Islet precursor cell (in vitro differentiated cells): ENCODE measurements around the gene KRTAP10-12.
"Not testable (repeated sequence)": the region's sequence is repeated elsewhere in the genome, so short reads cannot be mapped to it uniquely, and the experiment has no call there.

Experiments used
- DNase-seq: peaks from one replicate; pipeline ENCODE4 v3.0.0-alpha.2; 2018

Gene KRTAP10-12, protein sequence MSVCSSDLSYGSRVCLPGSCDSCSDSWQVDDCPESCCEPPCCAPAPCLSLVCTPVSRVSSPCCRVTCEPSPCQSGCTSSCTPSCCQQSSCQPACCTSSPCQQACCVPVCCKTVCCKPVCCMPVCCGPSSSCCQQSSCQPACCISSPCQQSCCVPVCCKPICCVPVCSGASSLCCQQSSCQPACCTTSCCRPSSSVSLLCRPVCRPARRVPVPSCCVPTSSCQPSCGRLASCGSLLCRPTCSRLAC

DNA sequence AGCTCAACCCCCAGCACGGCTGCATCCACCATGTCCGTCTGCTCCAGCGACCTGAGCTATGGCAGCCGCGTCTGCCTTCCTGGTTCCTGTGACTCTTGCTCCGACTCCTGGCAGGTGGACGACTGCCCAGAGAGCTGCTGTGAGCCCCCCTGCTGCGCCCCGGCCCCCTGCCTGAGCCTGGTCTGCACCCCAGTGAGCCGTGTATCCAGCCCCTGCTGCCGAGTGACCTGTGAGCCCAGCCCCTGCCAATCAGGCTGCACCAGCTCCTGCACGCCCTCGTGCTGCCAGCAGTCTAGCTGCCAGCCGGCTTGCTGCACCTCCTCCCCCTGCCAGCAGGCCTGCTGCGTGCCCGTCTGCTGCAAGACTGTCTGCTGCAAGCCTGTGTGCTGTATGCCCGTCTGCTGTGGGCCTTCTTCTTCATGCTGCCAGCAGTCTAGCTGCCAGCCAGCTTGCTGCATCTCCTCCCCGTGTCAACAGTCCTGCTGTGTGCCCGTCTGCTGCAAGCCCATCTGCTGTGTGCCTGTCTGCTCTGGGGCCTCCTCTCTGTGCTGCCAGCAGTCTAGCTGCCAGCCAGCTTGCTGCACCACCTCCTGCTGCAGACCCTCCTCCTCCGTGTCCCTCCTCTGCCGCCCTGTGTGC lies at the start of gene KRTAP10-12:
KRTAP10-12 (plus strand) TSS at position 1 of the 639 bp plus-strand sequence; CDS start at position 31, 30 bp downstream.
- not testable (repeated sequence) for DNase-seq

GRCh38 chr21:44647222-44647552 lies 49.8 kb upstream of the KRTAP10-12 start:
- no peak for DNase-seq

GRCh38 chr21:44648557-44649311 lies 48.2 kb upstream of the KRTAP10-12 start:
- DNase-seq = no peak

DNA sequence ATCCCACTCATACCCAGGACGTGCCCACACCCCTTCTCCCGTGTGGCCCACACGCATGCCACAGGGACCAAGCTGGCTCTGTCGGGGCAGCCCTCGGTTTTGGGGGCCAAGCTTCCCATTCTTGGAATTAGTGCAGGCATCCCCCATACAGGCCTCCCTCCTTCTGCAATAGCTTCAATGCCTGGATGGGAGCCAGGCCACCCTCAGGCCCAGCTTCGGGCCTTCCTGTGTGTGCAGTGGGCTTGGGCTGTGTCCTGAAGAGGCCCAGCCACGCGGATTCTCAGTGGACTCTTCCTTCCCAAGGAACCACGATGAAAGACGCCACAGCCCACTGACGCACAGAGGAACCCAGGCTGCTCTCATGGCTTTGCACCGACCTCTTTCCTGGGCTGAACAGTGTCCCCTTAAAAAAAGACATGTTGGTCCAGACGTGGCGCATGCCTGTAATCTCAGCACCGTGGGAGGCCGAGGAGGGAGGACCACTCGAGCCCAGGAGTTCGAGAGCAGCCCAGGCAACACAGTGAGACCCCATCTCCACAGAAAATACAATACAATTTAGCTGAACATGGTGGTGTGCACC lies 47.4 kb upstream of the KRTAP10-12 start:
- no peak for DNase-seq

GRCh38 chr21:44650265-44650972 lies 46.6 kb upstream of the KRTAP10-12 start:
- DNase-seq = no peak

- DNase-seq = no peak
These were observed 45.8 kb upstream of the KRTAP10-12 start for GRCh38 chr21:44650973-44651675.

DNA sequence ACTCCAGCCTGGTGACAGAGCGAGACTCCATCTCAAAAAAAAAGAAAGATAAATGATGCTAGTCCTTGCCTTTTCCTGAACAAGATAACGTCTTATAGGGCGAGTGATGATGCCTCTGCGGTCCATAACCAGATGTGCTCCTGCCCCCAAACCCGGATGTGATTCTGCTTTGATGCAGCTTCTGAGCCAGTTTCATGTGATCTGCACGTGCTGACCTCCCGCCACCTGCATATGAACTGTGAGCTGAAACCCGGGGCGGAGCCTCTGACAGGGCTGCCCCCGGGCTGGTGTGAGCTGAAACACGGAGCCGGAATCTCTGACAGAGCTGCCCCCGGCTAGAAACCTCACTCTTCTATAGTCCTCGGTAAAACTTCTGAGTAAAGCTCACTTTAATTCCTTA lies 43.8 kb upstream of the KRTAP10-12 start:
- no peak for DNase-seq

DNA sequence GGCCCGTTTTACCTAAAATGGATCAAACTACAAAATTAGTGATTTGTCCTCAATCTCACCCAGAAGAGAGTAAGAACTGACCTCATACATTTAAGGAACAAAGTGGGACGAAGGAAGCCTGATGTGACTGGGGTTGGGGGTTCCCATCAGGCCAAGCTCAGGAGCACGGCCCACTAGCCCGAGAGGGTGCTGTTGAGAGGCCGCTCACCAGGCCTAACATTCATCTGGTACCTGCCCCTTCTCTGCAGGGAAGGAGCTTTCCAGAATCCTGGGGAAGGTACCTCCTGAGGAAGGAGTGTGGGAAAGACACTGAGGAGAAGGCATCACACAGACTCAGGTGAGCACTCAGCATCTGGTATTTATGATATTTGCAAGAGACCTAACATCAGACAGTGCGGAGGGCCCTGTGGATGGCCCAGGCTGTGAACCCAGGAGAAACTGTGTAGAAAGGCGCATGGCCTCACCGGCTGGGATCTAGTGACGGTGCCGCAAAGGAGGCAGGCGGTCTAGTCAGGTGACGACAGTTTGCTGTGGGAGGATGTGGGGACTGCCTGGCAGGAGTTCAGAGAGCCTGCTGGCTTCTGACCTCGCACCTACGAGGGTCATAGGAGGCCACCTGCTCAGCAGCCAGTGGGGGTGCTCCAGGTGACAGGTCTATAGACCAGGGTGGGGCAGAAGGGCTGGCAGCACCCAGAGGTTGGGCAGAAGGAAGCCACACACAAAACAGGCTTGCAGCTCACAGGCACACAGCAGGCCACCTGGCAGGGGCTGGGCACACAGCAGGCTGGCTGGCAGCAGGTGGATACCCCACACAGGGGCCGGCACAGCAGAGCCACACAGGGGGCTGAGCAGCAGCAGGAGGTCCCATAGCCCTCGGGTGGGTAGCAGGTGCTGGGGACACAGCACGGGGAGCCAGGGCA lies 43.1 kb upstream of the KRTAP10-12 start:
- DNase-seq = no peak

GRCh38 chr21:44654576-44655175 lies 42.3 kb upstream of the KRTAP10-12 start, which contains the start of gene KRTAP12-4:
Gene KRTAP12-4, minus strand, starts transcription at chr21:44654659. Its CDS starts 45 bp downstream, at chr21:44654614.
- no peak for DNase-seq

DNA sequence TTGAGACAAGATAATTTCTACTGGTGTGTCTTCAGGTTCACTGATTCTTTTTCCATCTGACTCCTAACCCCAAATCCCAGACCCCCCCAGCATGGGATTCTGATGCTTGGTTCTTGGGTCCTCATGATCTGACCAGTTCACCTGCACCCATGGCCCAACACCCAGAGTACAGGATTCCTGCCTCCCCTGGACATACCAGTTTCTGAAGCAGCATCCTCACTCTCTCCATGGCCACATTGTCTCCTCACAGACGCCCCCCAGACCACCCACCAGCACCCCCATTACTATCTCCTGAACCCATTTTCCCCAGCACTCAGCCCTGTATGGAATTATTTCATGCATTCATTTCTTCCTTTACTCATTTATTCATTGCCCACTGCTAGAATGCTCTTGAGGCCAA lies 40.1 kb upstream of the KRTAP10-12 start:
- DNase-seq = no peak

DNA sequence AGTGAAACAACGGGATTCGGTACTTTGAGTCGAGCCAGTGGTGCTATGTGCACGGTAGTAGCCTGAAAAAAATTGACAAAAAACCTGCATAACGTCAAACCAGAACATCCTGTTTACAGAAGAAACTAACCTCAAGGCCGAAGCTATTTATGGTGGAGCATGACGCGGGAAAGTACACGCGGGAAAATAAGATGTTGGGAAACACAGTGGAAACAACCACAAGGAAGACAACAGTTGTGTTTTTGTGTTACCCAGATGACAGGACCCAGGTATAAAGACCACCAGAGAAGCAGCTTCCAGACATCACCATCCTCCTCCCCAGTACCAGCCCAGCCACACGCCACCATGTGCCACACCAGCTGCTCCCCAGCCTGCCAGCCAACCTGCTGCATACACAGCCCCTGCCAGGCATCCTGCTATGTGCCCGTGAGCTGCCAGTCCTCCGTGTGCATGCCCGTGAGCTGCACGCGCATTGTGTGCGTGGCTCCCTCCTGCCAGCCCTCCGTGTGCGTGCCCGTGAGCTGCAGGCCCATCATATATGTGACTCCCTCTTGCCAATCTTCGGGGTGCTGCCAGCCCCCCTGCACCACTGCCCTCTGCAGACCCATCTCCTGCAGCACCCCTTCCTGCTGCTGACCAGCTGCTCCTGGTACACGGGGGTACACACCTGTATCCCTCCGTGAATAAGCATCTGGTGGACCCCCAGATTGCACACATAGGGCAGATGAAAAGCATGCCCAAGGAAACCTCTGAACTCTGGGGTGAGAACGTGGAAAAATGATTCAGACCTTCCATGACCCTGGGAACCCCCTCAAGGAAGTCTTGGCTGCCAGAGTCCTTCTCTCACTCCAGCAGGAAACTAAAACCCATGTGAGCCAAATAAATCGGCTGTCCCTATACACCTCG lies 39.1 kb upstream of the KRTAP10-12 start, which contains the start of gene KRTAP12-3:
KRTAP12-3 (plus strand) TSS at position 298 of the 906 bp plus-strand sequence; CDS start at position 346, 48 bp downstream.
- DNase-seq = no peak

- DNase-seq = no peak
These were observed 38.4 kb upstream of the KRTAP10-12 start for GRCh38 chr21:44658541-44658910.

DNA sequence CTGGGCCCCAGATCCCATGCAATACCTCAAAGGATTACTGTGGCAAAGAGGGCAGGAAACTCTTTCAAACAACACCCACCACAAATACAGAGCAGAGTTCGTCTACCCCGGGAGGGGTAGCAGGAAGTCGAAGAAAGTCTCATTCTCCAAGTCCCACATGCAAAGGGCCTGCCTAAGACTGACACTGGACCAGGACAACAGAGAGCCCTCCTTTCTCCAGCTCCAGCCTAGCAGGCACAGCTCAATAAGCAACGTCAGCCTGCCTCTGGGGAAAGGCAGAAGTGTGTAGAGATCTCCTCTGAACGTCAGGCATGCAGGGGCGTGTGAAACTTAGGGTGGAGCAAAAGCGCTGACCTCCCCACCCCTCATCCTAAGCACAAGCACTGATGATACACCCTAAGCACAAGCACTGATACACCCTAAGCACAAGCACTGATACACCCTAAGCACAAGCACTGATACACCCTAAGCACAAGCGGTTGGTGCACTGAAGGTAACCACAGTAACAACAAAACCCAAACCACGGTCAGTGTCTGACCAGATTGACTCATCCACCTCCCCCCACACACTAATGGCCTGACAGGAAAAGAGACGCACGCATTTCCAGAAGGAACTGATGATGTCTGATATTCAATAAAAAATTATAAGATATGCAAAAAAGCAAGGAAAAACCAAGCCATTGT lies 37.9 kb upstream of the KRTAP10-12 start:
- no peak for DNase-seq

DNA sequence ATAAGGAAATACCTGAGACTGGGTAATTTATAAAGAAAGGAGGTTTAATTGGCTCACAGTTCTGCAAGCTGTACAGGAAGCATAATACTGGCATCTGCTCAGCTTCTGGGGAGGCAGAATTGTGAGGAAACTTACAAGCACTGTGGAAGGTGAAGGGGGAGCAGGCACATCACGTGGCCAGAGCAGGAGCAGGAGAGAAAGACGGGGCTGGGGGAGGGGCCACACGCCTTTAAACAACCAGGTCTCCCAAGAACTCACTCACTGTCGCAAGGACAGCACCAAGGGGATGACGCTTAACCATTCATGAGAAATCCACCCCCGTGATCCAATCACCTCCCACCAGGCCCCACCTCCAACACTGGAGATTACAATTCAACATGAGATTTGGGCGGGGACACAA lies 35.4 kb upstream of the KRTAP10-12 start:
- DNase-seq = not testable (repeated sequence)

GRCh38 chr21:44664691-44665090 lies 32.3 kb upstream of the KRTAP10-12 start:
- DNase-seq = no peak

DNA sequence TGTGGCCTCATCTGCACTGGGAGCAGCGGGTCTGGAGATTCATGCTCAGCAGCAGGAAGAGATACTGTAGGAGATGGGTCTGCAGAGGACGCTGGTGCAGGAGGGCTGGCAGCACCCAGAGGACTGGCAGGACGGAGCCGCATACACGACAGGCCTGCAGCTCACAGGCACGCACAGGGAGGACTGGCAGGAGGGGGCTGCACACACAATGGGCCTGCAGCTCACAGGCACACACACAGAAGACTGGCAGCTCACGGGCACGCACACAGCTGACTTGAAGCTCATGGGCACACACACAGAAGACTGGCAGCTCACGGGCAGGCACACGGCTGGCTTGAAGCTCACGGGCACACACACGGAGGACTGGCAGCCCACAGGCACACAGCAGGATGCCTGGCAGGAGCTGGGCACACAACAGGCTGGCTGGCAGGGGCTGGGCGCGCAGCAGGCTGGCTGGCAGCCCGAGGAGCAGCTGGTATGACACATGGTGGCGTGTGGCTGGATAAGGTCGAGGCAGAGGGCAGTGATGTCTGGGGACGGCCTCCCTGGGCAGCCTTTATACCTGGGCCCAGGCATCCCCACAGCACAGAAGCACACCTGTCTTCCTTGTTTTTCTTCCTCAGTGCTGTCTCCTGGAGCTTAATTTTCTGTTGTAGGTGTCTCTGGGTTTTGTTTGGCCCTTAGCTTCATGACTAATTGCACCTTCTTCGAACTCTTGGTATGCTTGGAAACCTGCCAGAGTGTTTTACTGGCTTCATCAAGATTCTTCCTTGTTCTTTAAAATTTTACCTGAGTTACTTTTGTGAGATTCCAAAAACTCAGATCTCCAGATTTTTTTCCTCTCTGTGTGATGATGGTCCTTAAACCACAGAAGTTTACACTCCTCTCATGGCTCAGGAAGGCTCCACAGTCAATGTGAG lies 30.3 kb upstream of the KRTAP10-12 start, which contains the start of gene KRTAP12-2:
KRTAP12-2 (minus strand) TSS at position 527 of the 920 bp plus-strand sequence; CDS start at position 486, 41 bp downstream.
- no peak for DNase-seq

- DNase-seq = no peak
These were observed 29.4 kb upstream of the KRTAP10-12 start for GRCh38 chr21:44667612-44668011.
